Aorta (tissue), 5 donors: Measurements from ENCODE around the gene TNFRSF25. TPM values are rescaled to one million over a fixed set of nuclear protein-coding genes. Genes with fewer than 3 reads are reported as not detected.

Experiments used
- ATAC-seq: fragments of 200-7000 bp; cut with Tn5 transposase; one replicate; pipeline ENCODE4 v1.9.1; 2022; ENCODE audit warnings: moderate library complexity; ENCODE audit not compliant: low FRiP score
- DNase-seq, 2 donors: peaks; one replicate each; pipeline ENCODE4 v3.0.0-alpha.2; 2020
- H3K27ac ChIP-seq, 2 donors: one replicate each; pipeline ENCODE4 v1.5.1; 2013; ENCODE audit warnings: low read length in 2 of 2, mild to moderate bottlenecking in 2 of 2, moderate library complexity in 2 of 2, control low read depth in 1 of 2, inconsistent platforms in 1 of 2, low read depth in 1 of 2
- H3K27me3 ChIP-seq, 2 donors: one replicate each; pipeline ENCODE4 v1.6.1; 2013; ENCODE audit warnings: control low read depth in 1 of 2, low read length in 1 of 2, mild to moderate bottlenecking in 1 of 2, moderate library complexity in 1 of 2; ENCODE audit not compliant: insufficient read depth in 2 of 2, control insufficient read depth in 1 of 2
- H3K36me3 ChIP-seq, 2 donors: one replicate each; pipeline ENCODE4 v1.6.1; 2013; ENCODE audit warnings: control low read depth in 1 of 2, low read length in 1 of 2, mild to moderate bottlenecking in 1 of 2; ENCODE audit not compliant: insufficient read depth in 2 of 2, control insufficient read depth in 1 of 2
- H3K4me1 ChIP-seq, 2 donors: one replicate each; pipeline ENCODE4 v1.6.1; 2013; ENCODE audit warnings: low read length in 2 of 2, control low read depth in 1 of 2, mild to moderate bottlenecking in 1 of 2, moderate library complexity in 1 of 2; ENCODE audit not compliant: insufficient read depth in 2 of 2, control insufficient read depth in 1 of 2
- H3K4me3 ChIP-seq, 2 donors: one replicate each; pipeline ENCODE4 v1.5.1; 2013; ENCODE audit warnings: low read length in 2 of 2, control low read depth in 1 of 2, mild to moderate bottlenecking in 1 of 2
- H3K9me3 ChIP-seq: one replicate; pipeline ENCODE4 v1.6.1; 2013; ENCODE audit warnings: mild to moderate bottlenecking, low read length; ENCODE audit not compliant: control insufficient read depth
- WGBS, 2 donors: extraction: QIAGEN DNeasy Blood & Tissue Kit; methylation state at CpG; one replicate each; pipeline ENCODE4 v1.1.7; 2013; 5-methylcytosine and 5-hydroxymethylcytosine counted together
- intact Hi-C, 2 donors: fragments of 100-400 bp; cut with DNase I; formaldehyde crosslinking; loops; one replicate each; pipeline versions ENCODE4 v1.14.2 to v1.15.0; 2022
- polyA plus RNA-seq, 2 donors: library from polyadenylated mRNA; stranded (reverse); fragments of 200-250 nt; gene quantifications; one replicate each; pipeline ENCODE4 v1.2.3, GENCODE V29; 2013
- total RNA-seq, 2 donors: library from RNA; stranded (reverse); fragmentation: NEBNext Ultra II Directional; extraction: Animal tissue kit (Norgen Biotek cat#: 25700); gene quantifications; one replicate each; pipeline ENCODE4 v1.2.1, GENCODE V29; 2021
- donor health status: healthy with polysubstance abuse.
- donor health status: Bipolar disorder and iron deficiency.
- donor health status: DM: no; HTN: no; CAD: no.
- donor health status: DM: no; HTN: no; CAD: no.
- donor health status: DM: yes; HTN: yes; CAD: no.

The TNFRSF25 gene
- total and polyA plus RNA-seq, 4 donors = 6.5 to 34.6 (median 16.3) TPM

GRCh38 chr1:6491480-6491962 is 25.5 kb upstream of the TNFRSF25 start, which contains the start of gene PLEKHG5:
Gene PLEKHG5 (minus strand): TSS chr1:6491667. CDS start chr1:6477571, 14,096 bp downstream.
- Histone ChIP-seq H3K27ac (no peak within 1 kb of the TSS), H3K27me3 (no peaks in the 10 kb centered on the region), H3K4me3 (peak within 1 kb of the TSS; percentile 62), H3K36me3 (no peaks in the 10 kb centered on the region), H3K4me1 (no peaks in the 10 kb centered on the region), H3K9me3 (no peaks in the 10 kb centered on the region)
- no peak for DNase-seq
- no peak for ATAC-seq
- intact Hi-C loops = loop anchor here in 1 of 2 donors (2.0 kb wide), 1 partner anchor 63 kb away; the partner anchor contains the start of genes NOL9 and TAS1R1
- 80 to 83% methylated on average over 6 of the region's 6 CpGs for WGBS, 2 donors

DNA sequence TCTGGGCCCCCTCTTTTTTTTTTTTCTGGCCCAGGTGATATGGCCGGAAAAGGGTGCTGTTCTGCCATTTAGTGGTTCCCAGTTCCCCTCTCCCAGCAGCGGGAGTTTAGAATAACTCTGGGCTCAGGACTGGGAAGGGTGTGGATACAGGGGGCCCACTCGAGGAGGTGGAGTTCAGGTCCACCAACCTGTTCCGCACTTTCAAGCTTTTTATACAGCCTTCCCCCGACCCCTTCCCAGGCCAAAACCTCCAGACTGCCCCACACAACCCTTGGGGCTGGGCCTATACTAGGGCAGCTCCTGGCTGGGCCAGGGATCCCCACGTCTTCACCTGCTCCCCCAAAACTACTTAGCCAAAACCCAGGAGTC is 25.1 kb upstream of the TNFRSF25 start:
- Histone ChIP-seq H3K36me3 (no peaks in the 10 kb centered on the region), H3K9me3 (no peaks in the 10 kb centered on the region), H3K27ac (no peak overlapping the region), H3K4me1 (no peaks in the 10 kb centered on the region), H3K4me3 (peak overlapping the region in 1 of 2 donors; percentile 62), H3K27me3 (no peaks in the 10 kb centered on the region)
- 62 to 74% methylated on average over 6 of the region's 6 CpGs for WGBS, 2 donors
- intact Hi-C loops = loop anchor here in 1 of 2 donors (2.0 kb wide), 1 partner anchor 64 kb away; the partner anchor contains the start of genes NOL9 and TAS1R1
- ATAC-seq = no peak
- DNase-seq = no peak

GRCh38 chr1:6490181-6491080 is 24.5 kb upstream of the TNFRSF25 start:
- peak overlapping the region; percentile 62 for H3K4me3 ChIP-seq
- peak; percentile 59 for ATAC-seq
- no peaks in the 10 kb centered on the region for H3K9me3 ChIP-seq
- intact Hi-C loops = loop anchor here in 1 of 2 donors (2.0 kb wide), 1 partner anchor 64 kb away; the partner anchor contains the start of genes NOL9 and TAS1R1
- DNase-seq = peak in 1 of 2 donors; percentile 88
- no peaks in the 10 kb centered on the region for H3K36me3 ChIP-seq
- WGBS, 2 donors = 2% methylated on average over 67 to 70 of the region's 70 CpGs
- H3K27me3 ChIP-seq = no peaks in the 10 kb centered on the region
- no peaks in the 10 kb centered on the region for H3K4me1 ChIP-seq
- H3K27ac ChIP-seq = no peak overlapping the region

DNA sequence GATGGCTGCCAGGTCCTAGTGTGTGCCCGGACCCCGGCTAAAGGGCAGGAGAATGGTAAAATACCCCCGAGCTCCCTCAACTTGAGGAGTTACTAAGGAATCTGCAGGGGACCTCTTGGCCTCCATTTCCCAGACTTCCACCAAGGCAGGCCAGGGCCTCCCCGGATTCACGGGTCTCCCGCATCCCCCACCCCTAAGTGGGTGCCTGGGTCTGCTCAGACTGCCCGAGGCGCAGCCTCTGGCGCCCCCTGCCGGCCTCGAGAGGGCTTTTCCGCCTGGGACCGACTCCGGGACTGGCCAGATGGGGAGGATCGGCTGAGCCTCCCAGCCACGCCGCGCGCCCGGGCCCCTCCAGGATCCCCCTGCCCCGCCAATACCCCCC is 23.8 kb upstream of the TNFRSF25 start:
- H3K36me3 ChIP-seq = no peaks in the 10 kb centered on the region
- H3K27ac ChIP-seq = no peak overlapping the region
- H3K27me3 ChIP-seq = no peaks in the 10 kb centered on the region
- intact Hi-C loops = loop anchor here (2.0 to 5.0 kb wide), 4 partner anchors 33 to 158 kb away; partner anchors contain the start of genes NOL9 (in 1 of the 2) and TAS1R1 (in 1 of the 2)
- ATAC-seq (peak; percentile 74), DNase-seq (peak; percentile 75 to 91)
- WGBS, 2 donors = 14 to 15% methylated on average over 21 of the region's 21 CpGs
- H3K4me3 ChIP-seq = peak overlapping the region; percentile 62
- no peaks in the 10 kb centered on the region for H3K4me1 ChIP-seq
- H3K9me3 ChIP-seq = no peaks in the 10 kb centered on the region

- ATAC-seq (no peak), DNase-seq (no peak)
- H3K4me1 ChIP-seq = no peaks in the 10 kb centered on the region
- intact Hi-C loops = loop anchor here (2.0 to 5.0 kb wide), 3 partner anchors 33 to 158 kb away; no protein-coding TSS in a partner anchor
- H3K36me3 ChIP-seq = no peaks in the 10 kb centered on the region
- H3K4me3 ChIP-seq = no peak overlapping the region
- H3K27me3 ChIP-seq = no peaks in the 10 kb centered on the region
- WGBS, 2 donors = 84 to 88% methylated on average over 9 of the region's 9 CpGs
- H3K9me3 ChIP-seq = no peaks in the 10 kb centered on the region
- no peak overlapping the region for H3K27ac ChIP-seq
Measured at GRCh38 chr1:6489383-6489765, 23.4 kb upstream of the TNFRSF25 start.

DNA sequence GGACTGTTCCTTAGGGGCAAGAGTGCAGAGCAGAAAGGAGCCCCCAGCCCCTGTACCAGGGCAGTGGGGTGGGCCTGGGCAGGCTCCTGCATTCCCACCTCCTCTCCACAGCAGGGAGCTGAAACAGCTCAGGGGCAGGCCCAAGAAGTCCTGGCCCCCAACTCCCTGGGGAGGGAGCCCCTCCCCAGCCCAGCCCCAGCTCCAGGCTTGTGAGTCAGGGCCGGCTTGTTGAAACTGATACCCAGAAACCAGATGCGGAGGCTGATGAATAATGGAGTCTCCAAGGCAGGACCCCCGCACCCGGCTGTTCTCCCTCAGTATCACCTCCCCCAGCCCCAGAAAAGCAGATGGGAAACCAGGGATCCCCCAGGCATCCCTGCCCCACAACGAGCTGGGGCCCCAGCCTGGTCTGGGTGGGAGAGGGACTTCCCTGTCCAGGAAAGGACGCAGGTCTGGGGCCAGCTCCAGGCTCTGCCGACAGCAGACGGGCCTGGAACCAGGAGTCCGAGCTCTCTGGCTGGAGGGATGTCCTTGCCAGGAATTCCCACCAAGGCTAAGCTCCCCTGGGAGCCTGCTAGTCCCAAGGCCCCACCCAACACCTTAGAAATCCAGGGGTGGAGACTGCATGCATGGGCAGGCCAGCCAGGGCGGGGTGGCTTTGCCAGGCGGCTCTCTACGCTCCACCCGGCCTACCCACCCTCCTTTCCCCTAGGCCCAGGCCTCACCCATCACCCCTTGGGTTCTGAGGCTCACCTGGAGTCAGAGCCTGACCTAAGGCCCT is 22.8 kb upstream of the TNFRSF25 start:
- WGBS, 2 donors = 71 to 73% methylated on average over 12 to 13 of the region's 13 CpGs
- ATAC-seq (no peak), DNase-seq (no peak)
- no peaks in the 10 kb centered on the region for H3K9me3 ChIP-seq
- no peak overlapping the region for H3K27ac ChIP-seq
- no peaks in the 10 kb centered on the region for H3K36me3 ChIP-seq
- intact Hi-C loops = loop anchor here (2.0 to 5.0 kb wide), 3 partner anchors 34 to 159 kb away; no protein-coding TSS in a partner anchor
- H3K27me3 ChIP-seq = no peaks in the 10 kb centered on the region
- no peaks in the 10 kb centered on the region for H3K4me1 ChIP-seq
- H3K4me3 ChIP-seq = no peak overlapping the region

- no peak for ATAC-seq
- H3K36me3 ChIP-seq = no peaks in the 10 kb centered on the region
- H3K27me3 ChIP-seq = no peaks in the 10 kb centered on the region
- H3K4me3 ChIP-seq = no peak overlapping the region
- intact Hi-C loops = loop anchor here (2.0 to 5.0 kb wide), 3 partner anchors 34 to 159 kb away; no protein-coding TSS in a partner anchor
- no peak overlapping the region for H3K27ac ChIP-seq
- no peak for DNase-seq
- no peaks in the 10 kb centered on the region for H3K9me3 ChIP-seq
- H3K4me1 ChIP-seq = no peaks in the 10 kb centered on the region
- 89 to 94% methylated on average over 14 of the region's 14 CpGs for WGBS, 2 donors
Measured at GRCh38 chr1:6487804-6488484, 22.0 kb upstream of the TNFRSF25 start.
